ENCODE data around the gene SEMA3D. TPM values are rescaled to one million over a fixed set of nuclear protein-coding genes. Genes with fewer than 3 reads are reported as not detected.
A peak's percentile ranks its signal among the peaks of the same experiment; 100 is the strongest.

The SEMA3D gene
- total RNA-seq, 1 donor from 2014 or later = 9.1 TPM

GRCh38 chr7:85186083-85186520, 754 bp downstream of the SEMA3D start:
- Histone ChIP-seq H2AFZ (ENCODE audit: low read depth, low read length) (peak overlapping the region; percentile 98), H3K4me1 (ENCODE audit: insufficient read depth, low read length) (peaks cover 5% of the 10 kb centered on the region), H3K9me3 (ENCODE audit: insufficient read depth, low read depth, low read length) (no peaks in the 10 kb centered on the region), H4K20me1 (ENCODE audit: insufficient read depth, low read length) (no peaks in the 10 kb centered on the region), H3K27me3 (ENCODE audit: insufficient read depth, low read length) (peaks cover 12% of the 10 kb centered on the region), H3K4me3 (ENCODE audit: insufficient read depth, low read depth, low read length) (peak overlapping the region; percentile 81), H3K9ac (ENCODE audit: low read length) (peak overlapping the region; percentile 80), H3K27ac (ENCODE audit: low read depth, low read length) (no peak overlapping the region), H3K79me2 (ENCODE audit: insufficient read depth, low read length) (no peaks in the 10 kb centered on the region), H3K36me3 (ENCODE audit: insufficient read depth, low read length) (no peaks in the 10 kb centered on the region), H3K4me2 (ENCODE audit: low read length) (peak overlapping the region; percentile 99)
- no peaks in the 10 kb centered on the region for H3K36me3 Mint-ChIP-seq (ENCODE audit: low read depth, unreplicated experiment)
- no peaks in the 10 kb centered on the region for H3K9me3 Mint-ChIP-seq (ENCODE audit: unreplicated experiment)
- DNase-seq (ENCODE audit: low read depth) (peak; percentile 59), FAIRE-seq (no peak)
- TF ChIP-seq CTCF (IDR thresholded peaks at IDR 0.05; ENCODE audit: insufficient read depth, low read depth, low read length) (no peak), EZH2 (IDR thresholded peaks at IDR 0.05; ENCODE audit: insufficient read depth, low read length) (no peak)
- H3K27ac Mint-ChIP-seq (ENCODE audit: unreplicated experiment) = peak overlapping the region; percentile 83
- peak overlapping the region; percentile 87 for H3K4me3 Mint-ChIP-seq (ENCODE audit: unreplicated experiment)
- H3K27me3 Mint-ChIP-seq (ENCODE audit: low read depth, unreplicated experiment) = peaks cover 17% of the 10 kb centered on the region
- H3K4me1 Mint-ChIP-seq (ENCODE audit: low read depth, unreplicated experiment) = peaks cover 5% of the 10 kb centered on the region

GRCh38 chr7:85185424-85186082, 1.3 kb downstream of the SEMA3D start:
- no peaks in the 10 kb centered on the region for H4K20me1 ChIP-seq (ENCODE audit: insufficient read depth, low read length)
- peak overlapping the region; percentile 81 for H3K4me3 ChIP-seq (ENCODE audit: insufficient read depth, low read depth, low read length)
- DNase-seq (ENCODE audit: low read depth) (peak; percentile 60), FAIRE-seq (no peak)
- Mint-ChIP-seq H3K4me1 (ENCODE audit: low read depth, unreplicated experiment) (peaks cover 5% of the 10 kb centered on the region), H3K27me3 (ENCODE audit: low read depth, unreplicated experiment) (peaks cover 17% of the 10 kb centered on the region), H3K9me3 (ENCODE audit: unreplicated experiment) (no peaks in the 10 kb centered on the region), H3K36me3 (ENCODE audit: low read depth, unreplicated experiment) (no peaks in the 10 kb centered on the region), H3K27ac (ENCODE audit: unreplicated experiment) (peak overlapping the region; percentile 83), H3K4me3 (ENCODE audit: unreplicated experiment) (peak overlapping the region; percentile 87)
- no peaks in the 10 kb centered on the region for H3K36me3 ChIP-seq (ENCODE audit: insufficient read depth, low read length)
- TF ChIP-seq EZH2 (IDR thresholded peaks at IDR 0.05; ENCODE audit: insufficient read depth, low read length) = no peak
- no peak for TF ChIP-seq CTCF (IDR thresholded peaks at IDR 0.05; ENCODE audit: insufficient read depth, low read depth, low read length)
- peaks cover 12% of the 10 kb centered on the region for H3K27me3 ChIP-seq (ENCODE audit: insufficient read depth, low read length)
- no peaks in the 10 kb centered on the region for H3K79me2 ChIP-seq (ENCODE audit: insufficient read depth, low read length)
- no peaks in the 10 kb centered on the region for H3K9me3 ChIP-seq (ENCODE audit: insufficient read depth, low read depth, low read length)
- H3K27ac ChIP-seq (ENCODE audit: low read depth, low read length) = no peak overlapping the region
- H2AFZ ChIP-seq (ENCODE audit: low read depth, low read length) = peak overlapping the region; percentile 98
- peak overlapping the region; percentile 99 for H3K4me2 ChIP-seq (ENCODE audit: low read length)
- H3K9ac ChIP-seq (ENCODE audit: low read length) = peak overlapping the region; percentile 80
- H3K4me1 ChIP-seq (ENCODE audit: insufficient read depth, low read length) = peaks cover 5% of the 10 kb centered on the region
